Ammon's horn (tissue), 1 donor: Measurements from ENCODE around the gene HSD3B7.
"Not testable (repeated sequence)": the region's sequence is repeated elsewhere in the genome, so short reads cannot be mapped to it uniquely, and the experiment has no call there.

ENCODE experiments used
- DNase-seq: peaks from one replicate; pipeline ENCODE4 v3.0.0-alpha.2; 2016; ENCODE audit warnings: low spot score

HSD3B7 gene

GRCh38 chr16:30984669-30985400 lies at the start of gene HSD3B7:
HSD3B7 (plus strand) TSS chr16:30985207; CDS start chr16:30985659, 452 bp downstream.
- peak; percentile 75 for DNase-seq

DNA sequence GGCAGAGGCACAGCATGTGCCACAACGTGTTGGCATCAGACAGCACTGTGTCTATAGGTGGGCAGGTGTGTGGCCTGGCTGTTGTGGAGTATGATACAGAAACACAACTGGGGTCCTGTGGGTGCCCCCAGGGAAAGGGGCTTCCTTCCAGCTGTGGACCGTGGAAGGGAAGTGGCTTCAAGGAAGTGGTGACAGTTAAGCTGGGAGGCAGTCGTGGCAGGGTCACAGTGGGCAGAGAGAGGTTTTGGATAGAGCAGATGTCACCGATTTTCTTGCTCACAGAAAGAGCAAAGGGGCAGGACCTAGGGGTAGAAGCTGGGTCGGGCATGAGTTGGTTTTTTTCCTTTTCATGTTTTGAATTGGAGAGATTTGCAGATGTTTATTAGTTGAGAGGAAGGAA lies 47.3 kb upstream of the HSD3B7 start:
- DNase-seq: no peak

DNA sequence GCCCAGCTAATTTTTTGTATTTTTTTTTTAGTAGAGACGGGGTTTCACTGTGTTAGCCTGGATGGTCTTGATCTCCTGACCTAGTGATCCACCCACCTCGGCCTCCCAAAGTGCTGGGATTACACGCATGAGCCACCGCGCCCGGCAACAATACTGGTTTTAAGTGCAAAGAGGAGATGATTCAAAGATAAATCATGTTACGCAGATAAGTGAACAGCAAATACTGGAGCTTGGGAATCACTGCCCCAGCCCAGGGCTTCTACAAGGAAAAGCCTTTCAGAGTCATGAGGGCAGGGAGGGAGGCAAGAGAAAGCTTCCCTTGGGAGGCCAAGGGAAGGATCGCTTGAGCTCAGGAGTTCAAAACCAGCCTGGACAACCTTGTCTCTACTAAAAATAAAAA lies 45.4 kb upstream of the HSD3B7 start:
- DNase-seq: not testable (repeated sequence)

DNA sequence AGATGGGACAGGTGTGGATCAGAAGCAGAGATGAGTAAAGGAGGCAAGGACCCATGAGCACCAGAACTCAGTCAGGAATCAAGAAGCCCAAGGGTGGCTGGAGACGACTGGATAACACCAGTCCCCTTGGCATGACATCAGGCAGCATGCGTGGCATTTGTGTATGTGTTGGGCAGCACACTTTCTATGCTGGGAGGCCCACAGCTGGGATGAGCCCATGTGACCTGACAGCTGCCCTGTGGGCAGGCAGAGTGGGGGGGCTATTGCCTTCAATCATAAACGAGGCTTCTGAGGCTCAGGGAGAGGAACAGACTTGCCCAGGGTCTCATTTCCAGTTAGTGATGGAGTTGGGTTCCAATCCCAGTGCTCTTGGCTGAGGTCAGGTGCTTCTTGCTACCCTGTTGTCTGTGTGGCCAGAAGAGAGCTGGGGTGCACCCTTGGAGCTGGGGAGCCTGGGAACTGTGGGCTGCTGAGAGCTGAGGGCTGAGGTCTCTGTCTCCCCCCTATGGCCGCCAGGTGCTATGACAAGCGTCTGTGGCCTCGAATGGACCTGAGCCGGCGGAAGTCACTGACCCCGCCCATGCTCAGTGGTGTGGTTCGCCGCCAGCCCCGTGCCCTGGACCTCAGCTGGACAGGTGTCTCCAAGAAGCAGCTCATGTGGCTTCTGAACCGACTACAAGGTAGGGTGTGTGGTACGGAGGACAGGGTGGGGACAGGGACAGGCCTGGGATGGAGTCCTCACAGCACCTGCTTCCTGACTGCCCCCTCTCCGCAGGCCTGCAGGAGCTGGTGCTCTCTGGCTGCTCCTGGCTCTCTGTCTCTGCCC lies 43.2 kb upstream of the HSD3B7 start:
- DNase-seq: peak; percentile 77

GRCh38 chr16:30942426-30942806 lies 42.6 kb upstream of the HSD3B7 start:
- no peak for DNase-seq

DNA sequence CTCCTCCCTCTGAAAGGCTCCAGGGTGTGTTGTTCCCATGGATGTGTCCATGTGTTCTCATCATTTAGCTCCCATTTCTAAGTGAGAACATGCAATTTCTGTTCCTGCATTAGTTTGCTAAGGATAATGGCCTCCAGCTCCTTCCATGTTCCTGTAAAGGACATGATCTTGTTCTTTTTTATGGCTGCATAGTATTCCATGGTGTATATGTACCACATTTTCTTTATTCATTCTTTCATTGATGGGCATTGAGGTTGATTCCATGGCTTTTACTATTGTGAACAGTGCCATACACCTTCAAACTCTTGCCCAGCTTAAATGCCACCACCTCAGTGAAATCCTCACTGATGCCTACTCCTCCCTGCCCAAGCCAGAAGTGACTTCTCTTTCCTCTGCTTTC lies 40.7 kb upstream of the HSD3B7 start:
- no peak for DNase-seq

- no peak for DNase-seq
These were observed 38.1 kb upstream of the HSD3B7 start for GRCh38 chr16:30946671-30947540.

GRCh38 chr16:30947541-30947858 lies 37.5 kb upstream of the HSD3B7 start:
- DNase-seq: no peak

DNA sequence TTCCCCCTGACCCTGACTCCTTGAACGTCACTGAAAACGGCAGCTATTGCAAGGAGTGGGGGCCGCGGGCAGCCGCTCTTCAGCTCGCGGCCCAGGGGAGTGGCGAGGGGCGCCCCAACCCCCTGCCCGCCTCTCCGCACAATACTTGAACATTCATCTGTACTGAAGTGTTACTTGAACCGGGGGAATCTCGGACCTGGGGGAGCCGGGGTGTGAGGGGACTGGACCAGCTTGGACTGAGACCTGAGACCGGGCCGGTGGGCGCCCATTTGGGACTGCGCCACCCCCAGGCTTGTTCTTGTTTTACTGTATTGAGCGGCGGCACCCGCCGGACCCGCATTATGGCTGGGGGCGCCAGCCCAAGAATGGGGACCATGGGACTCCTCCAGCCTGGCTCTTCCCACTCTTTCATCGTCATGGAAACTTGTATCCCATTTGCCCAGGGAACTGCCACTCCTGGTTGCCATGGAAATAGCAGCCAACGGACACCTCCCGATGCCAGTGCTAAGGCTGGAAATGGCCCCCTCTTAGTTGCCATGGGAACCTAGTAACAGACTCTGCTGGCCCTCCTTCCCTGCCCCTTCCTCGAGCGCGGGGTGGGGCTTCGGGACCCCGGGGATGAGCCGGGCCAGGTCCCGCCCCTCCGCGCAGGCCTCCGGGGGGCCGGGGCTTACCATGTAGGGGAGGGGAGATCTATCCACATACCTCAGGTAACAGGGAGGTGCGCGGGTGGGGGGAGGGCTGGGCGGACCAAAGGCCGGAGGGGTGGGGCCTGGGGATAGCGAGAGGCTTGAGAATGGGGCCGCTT lies 36.9 kb upstream of the HSD3B7 start:
- peak; percentile 98 for DNase-seq

DNA sequence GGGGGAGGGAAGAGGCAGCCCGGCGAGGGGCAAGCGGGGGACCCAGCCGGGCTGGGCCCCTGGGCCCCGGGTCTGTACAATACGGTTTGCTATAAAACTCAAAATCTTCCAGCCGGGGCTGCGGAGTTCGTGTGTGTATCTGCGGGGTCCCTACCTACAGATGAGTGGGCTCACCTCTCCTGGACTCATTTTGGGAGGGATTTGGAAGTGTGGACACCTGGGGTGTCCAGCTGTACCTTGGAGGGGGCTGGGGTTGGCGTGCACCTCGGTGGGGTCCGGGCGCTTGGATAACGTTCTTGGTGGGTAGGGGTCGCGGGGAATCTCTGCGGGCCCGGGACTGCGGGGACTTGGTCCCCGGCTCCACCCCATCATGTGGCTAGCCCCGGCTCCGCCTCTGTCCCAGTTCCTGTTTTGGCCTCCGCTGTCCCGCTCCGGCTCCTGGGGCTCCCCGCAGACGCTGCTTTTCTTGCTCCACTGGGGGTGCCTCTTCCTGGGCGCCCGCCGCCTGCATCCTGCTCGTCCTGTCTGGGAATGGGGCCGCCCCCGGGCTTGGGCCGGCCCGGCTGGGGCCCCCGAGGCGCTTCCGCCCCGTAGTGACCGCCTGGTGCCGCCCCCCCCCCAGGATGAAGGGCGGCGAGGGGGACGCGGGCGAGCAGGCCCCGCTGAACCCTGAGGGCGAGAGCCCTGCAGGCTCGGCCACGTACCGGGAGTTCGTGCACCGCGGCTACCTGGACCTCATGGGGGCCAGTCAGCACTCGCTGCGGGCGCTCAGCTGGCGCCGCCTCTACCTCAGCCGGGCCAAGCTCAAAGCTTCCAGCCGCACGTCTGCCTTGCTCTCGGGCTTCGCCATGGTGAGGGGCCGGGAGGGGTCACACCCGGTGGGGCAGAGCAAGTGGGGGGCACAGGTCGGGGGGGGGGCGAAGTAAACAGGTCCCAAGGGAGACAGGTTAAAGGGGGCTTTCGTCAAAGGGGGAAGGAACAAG lies 36.0 kb upstream of the HSD3B7 start, which contains the start of gene ORAI3:
TSS of gene ORAI3 (plus strand) at position 402 of the 983 bp plus-strand sequence. CDS start at position 624, 222 bp downstream.
- peak; percentile 84 for DNase-seq

DNA sequence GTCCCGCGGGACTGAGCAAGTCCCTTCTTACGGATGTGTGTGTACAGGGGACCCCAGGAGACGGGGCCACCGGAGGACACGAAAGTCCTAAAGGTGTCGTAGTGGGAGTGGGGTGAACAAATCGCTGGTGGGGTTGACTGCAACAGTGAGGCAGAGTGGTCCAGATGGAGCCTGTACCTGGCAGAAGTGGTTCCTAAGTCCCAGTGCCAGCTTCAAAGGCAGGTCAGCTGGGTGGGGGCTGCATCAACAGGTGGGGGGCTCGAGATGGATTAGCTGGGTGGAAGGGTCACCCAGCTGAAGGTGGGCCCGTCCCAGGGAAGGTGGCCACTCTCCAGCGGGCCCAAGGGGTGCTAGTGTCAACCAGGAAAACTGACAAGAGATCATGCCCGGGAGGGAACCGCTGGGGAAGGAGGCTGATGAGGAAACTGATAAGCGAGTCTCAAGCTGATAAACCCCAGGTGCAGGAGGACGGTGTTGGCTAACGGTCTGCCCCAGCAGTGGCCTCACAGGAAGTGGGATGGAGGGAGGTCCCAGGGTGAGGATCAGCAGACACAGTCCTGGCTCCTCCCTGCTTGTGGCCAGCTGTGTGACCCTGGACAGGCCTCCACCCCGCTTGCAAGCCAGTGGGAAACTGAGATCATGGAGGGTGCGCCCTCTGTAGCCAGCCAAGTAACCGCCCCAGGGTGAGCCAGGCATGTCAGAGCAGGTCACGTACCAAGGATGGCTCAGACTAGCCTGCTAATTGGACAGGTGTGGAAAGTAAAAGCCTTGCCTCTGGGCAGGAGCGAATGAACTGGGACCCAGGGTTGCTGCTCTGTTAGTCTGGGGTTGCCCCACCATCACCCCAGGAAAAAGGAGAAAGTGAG lies 35.1 kb upstream of the HSD3B7 start:
- peak; percentile 64 for DNase-seq

DNA sequence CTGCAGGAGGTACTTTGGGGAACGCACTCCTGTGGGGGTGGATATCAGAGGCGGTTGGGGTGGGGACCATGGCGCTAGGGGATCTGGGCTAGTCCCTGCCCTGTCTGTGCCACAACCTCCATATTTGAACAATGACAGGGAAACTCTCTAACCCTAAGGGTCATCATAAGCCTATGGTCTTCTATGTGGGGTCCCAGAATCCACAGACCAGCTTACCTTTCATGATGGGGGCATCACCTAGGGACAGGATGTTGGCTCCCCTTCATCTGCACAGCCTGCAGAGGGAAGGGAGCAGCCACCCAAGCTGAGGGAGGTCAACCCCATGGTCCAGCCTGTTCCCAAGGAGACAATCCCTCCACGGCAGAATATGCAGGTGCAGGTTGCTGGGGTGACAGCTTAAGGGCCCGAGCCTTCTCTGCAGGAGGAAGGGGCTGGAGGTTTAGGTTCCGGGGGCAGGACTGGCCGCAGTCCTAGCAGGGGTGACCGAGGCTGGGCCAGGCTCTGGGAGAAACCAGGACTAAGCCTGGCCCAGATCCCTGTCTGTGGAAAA lies 34.4 kb upstream of the HSD3B7 start:
- no peak for DNase-seq

GRCh38 chr16:30951193-30951592 lies 33.8 kb upstream of the HSD3B7 start:
- no peak for DNase-seq

DNA sequence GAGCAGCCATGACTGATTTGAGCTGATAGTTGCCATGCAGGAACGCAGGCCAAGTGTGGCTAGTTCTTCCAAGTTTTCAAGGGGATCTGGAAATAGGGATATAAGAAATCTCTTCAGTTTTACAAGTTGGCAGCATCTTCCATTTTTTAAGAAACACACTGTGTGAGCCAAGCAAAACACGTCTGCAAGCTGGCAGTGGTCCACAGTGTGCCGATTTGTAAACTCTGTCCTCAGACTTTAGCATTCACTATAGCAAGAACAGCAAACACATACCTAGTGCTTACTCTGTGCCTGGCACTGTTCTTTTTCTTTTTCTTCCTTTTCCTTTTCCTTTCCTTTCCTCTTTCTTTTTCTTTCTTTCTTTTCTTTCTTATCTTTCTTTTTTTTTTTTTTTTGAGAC lies 33.3 kb upstream of the HSD3B7 start:
- no peak for DNase-seq

DNA sequence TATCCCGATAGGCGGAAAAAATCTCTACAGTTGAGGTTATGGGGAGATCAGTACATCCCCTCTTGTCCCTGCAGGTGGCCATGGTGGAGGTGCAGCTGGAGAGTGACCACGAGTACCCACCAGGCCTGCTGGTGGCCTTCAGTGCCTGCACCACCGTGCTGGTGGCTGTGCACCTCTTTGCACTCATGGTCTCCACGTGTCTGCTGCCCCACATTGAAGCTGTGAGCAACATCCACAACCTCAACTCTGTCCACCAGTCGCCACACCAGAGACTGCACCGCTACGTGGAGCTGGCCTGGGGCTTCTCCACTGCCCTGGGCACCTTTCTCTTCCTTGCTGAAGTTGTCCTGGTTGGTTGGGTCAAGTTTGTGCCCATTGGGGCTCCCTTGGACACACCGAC lies 31.9 kb upstream of the HSD3B7 start:
- no peak for DNase-seq

DNA sequence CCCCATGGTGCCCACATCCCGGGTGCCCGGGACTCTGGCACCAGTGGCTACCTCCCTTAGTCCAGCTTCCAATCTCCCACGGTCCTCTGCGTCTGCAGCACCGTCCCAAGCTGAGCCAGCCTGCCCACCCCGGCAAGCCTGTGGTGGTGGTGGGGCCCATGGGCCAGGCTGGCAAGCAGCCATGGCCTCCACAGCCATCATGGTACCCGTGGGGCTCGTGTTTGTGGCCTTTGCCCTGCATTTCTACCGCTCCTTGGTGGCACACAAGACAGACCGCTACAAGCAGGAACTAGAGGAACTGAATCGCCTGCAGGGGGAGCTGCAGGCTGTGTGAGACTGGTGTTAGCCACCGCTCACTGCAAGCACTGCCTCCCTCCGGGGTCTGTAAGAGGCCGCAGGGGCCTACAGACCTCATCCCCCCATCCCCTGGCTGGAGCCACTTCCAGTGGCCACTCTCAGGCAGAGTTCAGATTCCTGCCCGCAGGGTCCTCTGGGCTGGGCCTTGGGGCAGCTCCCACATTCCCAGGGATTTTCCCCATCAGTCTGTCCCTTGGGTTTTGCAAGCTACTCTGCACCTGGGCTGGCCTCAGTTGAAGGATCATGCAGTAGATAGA lies 31.4 kb upstream of the HSD3B7 start:
- DNase-seq: peak; percentile 81

GRCh38 chr16:30954993-30955392 lies 30.0 kb upstream of the HSD3B7 start:
- DNase-seq: no peak

DNA sequence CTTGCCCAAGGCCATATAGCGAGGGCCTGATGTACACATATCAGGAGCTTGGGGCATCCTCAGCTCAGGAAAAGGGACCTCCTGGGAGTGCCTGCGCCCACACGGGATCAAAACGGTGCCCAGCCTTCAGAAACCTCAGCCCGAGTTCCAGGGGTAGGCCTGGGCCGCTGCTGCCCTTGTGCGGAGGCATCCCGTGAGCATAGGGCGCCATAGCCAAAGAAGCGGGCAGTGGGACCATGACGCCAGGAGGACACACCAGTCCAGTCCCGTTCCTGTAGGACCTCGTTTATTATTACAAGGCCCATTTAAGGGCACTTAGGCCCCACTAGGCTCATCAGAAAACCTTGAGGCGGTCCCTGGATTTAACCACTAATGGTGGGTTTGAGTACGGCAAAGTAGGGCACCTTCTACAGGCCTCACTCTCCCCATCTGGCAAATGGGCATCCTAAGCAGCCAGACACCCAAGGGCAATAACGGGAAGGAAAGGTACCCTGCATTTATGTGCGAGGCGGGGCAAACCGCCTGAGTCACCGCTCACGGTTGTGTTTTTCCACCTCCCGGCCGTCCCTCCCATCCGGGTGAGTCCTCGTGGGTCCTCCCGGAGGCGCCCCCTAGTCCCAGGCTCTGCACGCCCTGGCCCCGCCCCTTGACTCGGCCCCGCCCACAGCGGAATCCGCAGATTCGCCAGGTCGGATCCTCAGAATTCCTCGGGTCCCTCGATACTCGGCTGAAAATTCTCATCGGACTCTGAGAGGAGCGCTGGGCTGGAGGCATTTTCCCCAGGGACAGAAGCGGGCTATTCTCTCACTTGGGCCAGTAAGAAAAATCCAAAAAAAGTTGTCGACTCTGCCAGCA lies 28.2 kb upstream of the HSD3B7 start:
- DNase-seq: peak; percentile 70
